B cell (primary cell): ENCODE data around the gene NAGLU. TPM values are rescaled to one million over a fixed set of nuclear protein-coding genes. Genes with fewer than 3 reads are reported as not detected.
A peak's percentile ranks its signal among the peaks of the same experiment; 100 is the strongest.

Source experiments
- ATAC-seq: fragments of 200-7000 bp; cut with Tn5 transposase; one replicate; pipeline ENCODE4 v1.10.0; 2021; ENCODE audit warnings: low read depth, mild to moderate bottlenecking, moderate number of reproducible peaks, moderate library complexity
- CTCF ChIA-PET: fragments of 350-600 bp; sonication (Branson Sonifier 250); formaldehyde crosslinking; loops from one replicate; lab custom pipeline; 2021; ENCODE audit warnings: antibody characterized with exemption, inconsistent platforms; lab: Charles Lee
- POLR2A ChIA-PET: fragments of 350-600 bp; sonication (Branson Sonifier 250); formaldehyde crosslinking; loops from one replicate; lab custom pipeline; 2021; ENCODE audit warnings: antibody characterized with exemption; lab: Charles Lee
- DNase-seq: peaks from one replicate; pipeline ENCODE4 v3.0.0; 2013
- H2AFZ ChIP-seq: 2 replicates; pipeline ENCODE4 v1.6.1; 2012; ENCODE audit warnings: mild to moderate bottlenecking, low read depth, low read length; ENCODE audit not compliant: insufficient read depth, poor library complexity, severe bottlenecking
- H3K27ac ChIP-seq, 2 donors: 1 replicate in 1 of 2; 2 replicates in 1 of 2; pipeline ENCODE4 v1.5.1; 2012 to 2013; ENCODE audit warnings: low read length in 2 of 2, mild to moderate bottlenecking in 2 of 2, moderate library complexity in 1 of 2
- H3K27me3 ChIP-seq, 4 experiments: fragments of 200-600 bp in 1 of 4; sonication (generic) in 1 of 4; replicated peaks in 1 of 4; 1 replicate in 2 of 4; 2 replicates in 2 of 4; pipeline versions ENCODE4 v1.6.1 to v1.7.0; 2013 to 2016; ENCODE audit warnings: low read length in 3 of 4, mild to moderate bottlenecking in 2 of 4, mixed read lengths in 1 of 4, moderate library complexity in 1 of 4; ENCODE audit not compliant: insufficient read depth in 4 of 4, control insufficient read depth in 3 of 4; ENCODE audit errors: control extremely low read depth in 1 of 4
- H3K36me3 ChIP-seq, 2 experiments: replicated peaks in 1 of 2; 1 replicate in 1 of 2; 2 replicates in 1 of 2; pipeline versions ENCODE4 v1.6.1 to v1.7.1; 2013; ENCODE audit warnings: low read length in 1 of 2; ENCODE audit not compliant: insufficient read depth in 2 of 2, control insufficient read depth in 1 of 2; ENCODE audit errors: control extremely low read depth in 1 of 2, extremely low read depth in 1 of 2
- H3K4me1 ChIP-seq, 2 donors: fragments of 200-600 bp in 1 of 2; sonication (generic) in 1 of 2; 1 replicate in 1 of 2; 2 replicates in 1 of 2; pipeline versions ENCODE4 v1.5.1 to v1.6.1; 2013 to 2017; ENCODE audit warnings: low read length in 2 of 2; ENCODE audit not compliant: control insufficient read depth in 2 of 2, insufficient read depth in 2 of 2
- H3K4me2 ChIP-seq: replicated peaks from 2 replicates; pipeline ENCODE3; 2012; ENCODE audit warnings: mild to moderate bottlenecking, low read depth, low read length; ENCODE audit not compliant: poor library complexity, severe bottlenecking
- H3K4me3 ChIP-seq, 5 experiments: fragments of 200-600 bp in 1 of 5; sonication (generic) in 1 of 5; 1 replicate in 3 of 5; 2 replicates in 2 of 5; pipeline versions ENCODE4 v1.5.1 to v1.7.0; 2011 to 2016; ENCODE audit warnings: low read length in 4 of 5, mild to moderate bottlenecking in 4 of 5, low read depth in 2 of 5, control low read depth in 1 of 5, moderate library complexity in 1 of 5; ENCODE audit not compliant: insufficient read depth in 1 of 5; ENCODE audit errors: control extremely low read depth in 1 of 5, extremely low read depth in 1 of 5
- H3K79me2 ChIP-seq: fragments of 200-600 bp; sonication (generic); one replicate; pipeline ENCODE4 v1.6.0; 2016; ENCODE audit warnings: low read length; ENCODE audit not compliant: control insufficient read depth, insufficient read depth
- H3K9ac ChIP-seq: fragments of 200-600 bp; sonication (generic); 2 replicates; pipeline ENCODE4 v1.6.1; 2017; ENCODE audit warnings: mild to moderate bottlenecking, low read length, moderate library complexity
- H3K9me3 ChIP-seq, 3 donors: one replicate each; pipeline versions ENCODE4 v1.6.1 to v1.7.1; 2013; ENCODE audit warnings: low read length in 2 of 3; ENCODE audit not compliant: control insufficient read depth in 2 of 3, insufficient read depth in 1 of 3; ENCODE audit errors: control extremely low read depth in 1 of 3
- H4K20me1 ChIP-seq: 2 replicates; pipeline ENCODE4 v1.6.0; 2012; ENCODE audit warnings: mild to moderate bottlenecking, low read length; ENCODE audit not compliant: insufficient read depth, control insufficient read depth, poor library complexity, severe bottlenecking
- H3K27ac Mint-ChIP-seq: one replicate; pipeline ENCODE4 v1.8.0; 2021; ENCODE audit warnings: mixed read lengths
- H3K27me3 Mint-ChIP-seq: one replicate; pipeline ENCODE4 v1.8.0; 2021; ENCODE audit warnings: mixed read lengths
- H3K4me1 Mint-ChIP-seq: one replicate; pipeline ENCODE4 v1.8.0; 2021; ENCODE audit warnings: mixed read lengths
- H3K4me3 Mint-ChIP-seq: one replicate; pipeline ENCODE4 v1.8.0; 2021; ENCODE audit warnings: mixed read lengths
- H3K9me3 Mint-ChIP-seq: one replicate; pipeline ENCODE4 v1.8.0; 2022; ENCODE audit warnings: mixed read lengths; ENCODE audit not compliant: insufficient read depth
- CTCF ChIP-seq: fragments of 200-600 bp; IDR thresholded peaks from one replicate; pipeline ENCODE4 v1.8.0; 2022; ENCODE audit warnings: antibody characterized with exemption, mild to moderate bottlenecking
- EZH2 ChIP-seq: IDR thresholded peaks from 2 replicates; pipeline ENCODE4 v1.6.1; 2012; ENCODE audit warnings: borderline replicate concordance, low read depth, mild to moderate bottlenecking, moderate library complexity, low read length; ENCODE audit not compliant: insufficient read depth, poor library complexity, severe bottlenecking
- WGBS: methylation state at CpG from one replicate; pipeline ENCODE4 v1.1.5; 2013; ENCODE audit warnings: missing lambda C conversion rate; ENCODE audit not compliant: insufficient coverage; 5-methylcytosine and 5-hydroxymethylcytosine counted together
- intact Hi-C: fragments of 100-400 bp; cut with micrococcal nuclease; formaldehyde crosslinking; loops from one replicate; pipeline ENCODE4 v1.10.0; 2022
- polyA plus RNA-seq: library from polyadenylated mRNA; depleted of rRNA; stranded (reverse); fragments of >200 nt; gene quantifications from 2 replicates; pipeline ENCODE4 v1.2.3, GENCODE V29; 2012
- total RNA-seq, 2 donors: library from RNA; stranded (reverse); fragments of 120-200 nt in 1 of 2; gene quantifications; 1 replicate in 1 of 2; 2 replicates in 1 of 2; pipeline versions ENCODE4 v1.2.3 to v1.2.4, GENCODE V29; 2013 to 2022

Gene NAGLU
- total and polyA plus RNA-seq, 2 donors (not counting 1 experiment from before 2014, with no cell fraction given), result 44.8 to 52.4 TPM

- no peak overlapping the region for H3K9ac ChIP-seq
- Mint-ChIP-seq H3K27ac (no peak overlapping the region), H3K4me1 (peaks cover 5% of the 10 kb centered on the region), H3K27me3 (no peaks in the 10 kb centered on the region), H3K9me3 (no peaks in the 10 kb centered on the region), H3K4me3 (no peak overlapping the region)
- H3K27ac ChIP-seq, result no peak overlapping the region
- no peak overlapping the region for H3K4me2 ChIP-seq
- no peak for ATAC-seq
- intact Hi-C loops, result no loop called here
- 83% methylated on average over 2 of the region's 8 CpGs for WGBS
- H3K4me1 ChIP-seq, result peaks cover 0 to 7% of the 10 kb centered on the region in 2 donors
- H3K9me3 ChIP-seq, result no peaks in the 10 kb centered on the region
- no peak for TF ChIP-seq EZH2
- TF ChIP-seq CTCF, result no peak
- no peaks in the 10 kb centered on the region for H3K79me2 ChIP-seq
- no peak overlapping the region for H2AFZ ChIP-seq
- H3K36me3 ChIP-seq, result peaks cover 0 to 44% of the 10 kb centered on the region in 2 experiments
- ChIA-PET CTCF (interaction anchor here (0.7 to 5.7 kb wide), 9 partner anchors 9 to 199 kb away, joined by 3 to 70 read pairs (median 3); no protein-coding TSS in a partner anchor), POLR2A (no interaction called here)
- no peaks in the 10 kb centered on the region for H4K20me1 ChIP-seq
- H3K4me3 ChIP-seq, result no peak overlapping the region
- no peak for DNase-seq
- H3K27me3 ChIP-seq, result no peaks in the 10 kb centered on the region
These were observed 15.0 kb upstream of the NAGLU start for GRCh38 chr17:42521036-42521435.

GRCh38 chr17:42521666-42522262 lies 14.3 kb upstream of the NAGLU start:
- Mint-ChIP-seq H3K4me3 (no peak overlapping the region), H3K9me3 (no peaks in the 10 kb centered on the region), H3K27ac (no peak overlapping the region), H3K4me1 (peaks cover 5% of the 10 kb centered on the region), H3K27me3 (no peaks in the 10 kb centered on the region)
- H3K9me3 ChIP-seq, result no peaks in the 10 kb centered on the region
- peaks cover 0 to 38% of the 10 kb centered on the region in 2 experiments for H3K36me3 ChIP-seq
- H3K79me2 ChIP-seq, result no peaks in the 10 kb centered on the region
- WGBS, result 94% methylated on average over 10 of the region's 11 CpGs
- no peaks in the 10 kb centered on the region for H3K27me3 ChIP-seq
- H3K9ac ChIP-seq, result no peak overlapping the region
- no peak for ATAC-seq
- ChIA-PET POLR2A (no interaction called here), CTCF (interaction anchor here (1.0 to 5.7 kb wide), 3 partner anchors 80 to 116 kb away, joined by 3 to 70 read pairs (median 3); no protein-coding TSS in a partner anchor)
- H3K4me3 ChIP-seq, result no peak overlapping the region
- H2AFZ ChIP-seq, result no peak overlapping the region
- H3K4me2 ChIP-seq, result no peak overlapping the region
- TF ChIP-seq EZH2 (no peak), CTCF (no peak)
- intact Hi-C loops, result no loop called here
- H4K20me1 ChIP-seq, result no peaks in the 10 kb centered on the region
- H3K4me1 ChIP-seq, result peaks cover 0 to 7% of the 10 kb centered on the region in 2 donors
- DNase-seq, result peak; percentile 8
- H3K27ac ChIP-seq, result no peak overlapping the region
